ENCODE data around the gene CD2AP.

GRCh38 chr6:47674673-47675072, 197.1 kb downstream of the CD2AP start:
- TF ChIP-seq POLR2A (IDR thresholded peaks at IDR 0.05): no peak
- TF ChIP-seq CTCF (IDR thresholded peaks at IDR 0.05 in 8 of 11, conservative IDR thresholded peaks at IDR 0.05 in 3 of 11): no peak

All from spleen (tissue), 7 donors.